ENCODE data around the gene SLC35D1.

DNA sequence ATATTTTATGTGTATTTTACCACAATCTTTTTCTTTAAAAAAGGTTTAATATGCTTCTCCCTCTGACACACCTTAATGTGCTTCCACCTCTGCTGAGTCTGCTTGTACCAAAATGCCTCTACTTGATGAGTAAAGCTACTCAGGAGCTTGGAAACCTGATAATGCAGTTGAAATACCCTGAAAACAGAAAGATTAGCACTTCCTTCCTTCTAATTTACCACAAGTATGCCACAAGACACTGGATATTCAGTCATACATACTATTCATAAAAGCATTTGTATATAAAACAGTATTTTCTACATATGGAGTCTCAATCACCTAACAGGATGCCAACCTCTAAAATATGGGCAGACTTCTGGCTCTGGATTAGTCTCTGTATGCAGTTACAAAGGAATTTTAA is 55.0 kb downstream of the SLC35D1 start:
- TF ChIP-seq TCF4 (CRISPR knock-in tag; IDR thresholded peaks at IDR 0.05; ENCODE audit: borderline replicate concordance) (no peak), ARNTL (CRISPR knock-in tag; IDR thresholded peaks at IDR 0.05; ENCODE audit: borderline replicate concordance, low read depth) (no peak), ZFP30 (CRISPR knock-in tag; IDR thresholded peaks at IDR 0.05) (no peak), ZNF70 (CRISPR knock-in tag; IDR thresholded peaks at IDR 0.05) (no peak), BACH2 (CRISPR knock-in tag; IDR thresholded peaks at IDR 0.05; ENCODE audit: borderline replicate concordance) (no peak), CREB5 (CRISPR knock-in tag; IDR thresholded peaks at IDR 0.05; ENCODE audit: low read depth) (no peak), GLIS3 (CRISPR knock-in tag; IDR thresholded peaks at IDR 0.05) (no peak), OSR1 (CRISPR knock-in tag; IDR thresholded peaks at IDR 0.05) (no peak), TOX (CRISPR knock-in tag; IDR thresholded peaks at IDR 0.05; ENCODE audit: borderline replicate concordance) (no peak), PATZ1 (CRISPR knock-in tag; IDR thresholded peaks at IDR 0.05; ENCODE audit: borderline replicate concordance) (no peak), ISL1 (CRISPR knock-in tag; IDR thresholded peaks at IDR 0.05) (no peak), ZNF8 (CRISPR knock-in tag; IDR thresholded peaks at IDR 0.05) (no peak), CSRNP3 (CRISPR knock-in tag; IDR thresholded peaks at IDR 0.05) (no peak)
- TF ChIP-seq, protein P1, sequence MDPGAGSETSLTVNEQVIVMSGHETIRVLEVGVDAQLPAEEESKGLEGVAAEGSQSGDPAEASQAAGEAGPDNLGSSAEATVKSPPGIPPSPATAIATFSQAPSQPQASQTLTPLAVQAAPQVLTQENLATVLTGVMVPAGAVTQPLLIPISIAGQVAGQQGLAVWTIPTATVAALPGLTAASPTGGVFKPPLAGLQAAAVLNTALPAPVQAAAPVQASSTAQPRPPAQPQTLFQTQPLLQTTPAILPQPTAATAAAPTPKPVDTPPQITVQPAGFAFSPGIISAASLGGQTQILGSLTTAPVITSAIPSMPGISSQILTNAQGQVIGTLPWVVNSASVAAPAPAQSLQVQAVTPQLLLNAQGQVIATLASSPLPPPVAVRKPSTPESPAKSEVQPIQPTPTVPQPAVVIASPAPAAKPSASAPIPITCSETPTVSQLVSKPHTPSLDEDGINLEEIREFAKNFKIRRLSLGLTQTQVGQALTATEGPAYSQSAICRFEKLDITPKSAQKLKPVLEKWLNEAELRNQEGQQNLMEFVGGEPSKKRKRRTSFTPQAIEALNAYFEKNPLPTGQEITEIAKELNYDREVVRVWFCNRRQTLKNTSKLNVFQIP (CRISPR knock-in tag; IDR thresholded peaks at IDR 0.05; ENCODE audit: borderline replicate concordance, low read depth): no peak

All from SK-N-SH treated with all-trans-retinoic acid at 6 μM for 48 hours (cell line).